Cerebellar cortex (tissue), 1 donor: ENCODE data around the gene BLNK.

Experiments used
- DNase-seq: peaks from one replicate; pipeline ENCODE4 v3.0.0-alpha.2; 2015; ENCODE audit warnings: low spot score

Gene BLNK

DNA sequence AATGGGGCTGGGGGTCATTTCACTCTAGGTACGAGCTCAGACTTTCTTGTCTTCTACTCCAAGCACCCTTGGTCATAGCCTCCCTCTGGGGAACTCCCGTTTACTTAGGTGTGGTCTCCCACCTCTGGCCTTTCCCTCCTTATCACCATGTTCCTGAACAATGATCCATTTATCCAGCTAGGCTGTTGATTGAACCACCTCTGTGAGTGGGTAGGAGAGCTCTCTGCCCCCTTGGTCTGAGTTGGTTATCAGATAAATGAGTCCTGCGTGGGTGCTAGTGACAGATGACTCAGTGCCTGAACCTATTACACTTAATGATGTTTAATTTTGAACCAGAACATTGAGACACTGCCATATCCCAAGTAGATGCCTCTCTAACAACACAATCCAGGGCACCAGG is 9.4 kb downstream of the BLNK start:
- no peak for DNase-seq

GRCh38 chr10:96261132-96261531 is 10.2 kb downstream of the BLNK start:
- no peak for DNase-seq

- no peak for DNase-seq
Measured at GRCh38 chr10:96260014-96260413, 11.4 kb downstream of the BLNK start.

GRCh38 chr10:96259150-96259549 is 12.2 kb downstream of the BLNK start:
- no peak for DNase-seq

GRCh38 chr10:96257944-96258343 is 13.4 kb downstream of the BLNK start:
- peak; percentile 59 for DNase-seq

DNA sequence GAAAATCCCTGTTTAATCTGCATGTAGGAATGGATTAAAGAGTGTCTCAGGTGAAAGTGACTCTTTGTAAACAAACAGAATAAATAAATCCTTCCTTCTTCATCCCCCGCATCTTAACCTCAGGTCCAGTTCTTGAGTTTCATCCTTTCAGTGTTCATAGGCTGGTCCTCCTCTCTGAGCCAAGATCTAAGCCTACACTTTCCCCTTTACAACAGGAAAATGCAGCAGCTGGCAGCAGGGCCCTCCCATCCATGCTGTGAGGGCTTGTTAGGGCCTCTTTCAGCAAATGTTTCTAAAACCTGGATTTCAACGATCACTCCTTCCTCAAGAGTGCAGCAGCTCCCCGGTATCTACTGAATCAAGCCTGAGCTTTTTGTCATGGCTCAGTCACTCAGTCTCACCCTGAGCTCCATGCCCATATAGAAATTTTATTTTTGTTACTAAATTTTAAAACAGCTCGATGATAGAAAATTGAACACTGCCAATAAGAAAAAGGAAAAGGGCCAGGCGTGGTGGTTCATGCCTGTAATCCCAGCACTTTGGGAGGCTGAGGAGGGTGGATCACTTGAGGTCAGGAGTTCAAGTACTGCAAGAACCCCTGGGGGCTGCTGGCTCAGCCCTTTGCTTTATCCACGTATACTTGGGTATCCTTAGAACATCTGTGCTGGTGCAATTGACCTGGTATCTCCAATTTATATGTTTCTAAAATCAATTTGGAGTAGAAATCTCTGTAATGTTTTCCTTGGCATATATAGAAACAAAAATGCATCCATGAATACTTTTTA is 15.6 kb downstream of the BLNK start:
- no peak for DNase-seq

GRCh38 chr10:96254976-96255375 is 16.4 kb downstream of the BLNK start:
- no peak for DNase-seq

- no peak for DNase-seq
Measured at GRCh38 chr10:96252730-96253129, 18.6 kb downstream of the BLNK start.

GRCh38 chr10:96250349-96250748 is 21.0 kb downstream of the BLNK start:
- no peak for DNase-seq

GRCh38 chr10:96249264-96249663 is 22.1 kb downstream of the BLNK start:
- DNase-seq = no peak

DNA sequence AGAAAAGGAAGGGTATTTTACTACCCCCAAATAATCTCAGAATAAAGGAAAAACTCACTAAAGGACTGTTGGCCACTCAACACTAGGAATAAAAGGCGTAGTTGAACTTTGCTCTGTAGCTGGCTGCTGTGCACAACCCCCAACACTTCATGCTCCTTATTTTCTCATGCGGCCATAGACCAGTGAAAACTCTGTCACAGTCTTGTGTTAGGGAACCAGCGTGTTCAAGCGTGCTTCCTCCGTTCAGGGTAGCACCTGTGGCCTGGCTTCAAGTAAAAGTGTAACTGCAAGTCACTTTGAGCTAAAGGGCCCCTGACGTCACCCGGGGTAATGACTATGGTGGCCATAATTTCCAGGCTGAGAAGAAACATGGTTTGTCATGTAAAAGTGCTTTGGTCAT is 27.0 kb downstream of the BLNK start:
- DNase-seq = no peak

GRCh38 chr10:96243296-96243695 is 28.1 kb downstream of the BLNK start:
- DNase-seq = no peak

DNA sequence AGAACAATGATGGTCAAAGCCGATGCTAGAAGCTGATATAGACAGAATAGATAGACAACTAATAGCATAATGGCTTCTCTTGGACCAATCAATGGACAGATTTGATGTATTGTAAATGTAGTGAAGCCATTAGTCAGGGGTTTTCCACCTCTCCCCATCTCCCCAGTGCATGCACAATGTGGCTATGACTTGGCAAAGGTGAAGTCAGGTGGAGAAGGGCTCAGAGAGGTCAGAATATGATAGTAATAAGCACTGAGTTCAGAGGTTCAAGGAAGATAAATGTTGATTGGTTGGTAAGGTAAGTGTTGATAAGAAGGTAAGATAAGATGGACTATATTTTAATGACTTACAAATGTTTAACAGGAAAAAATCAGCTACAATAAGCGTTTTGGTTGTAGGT is 28.5 kb downstream of the BLNK start:
- no peak for DNase-seq

DNA sequence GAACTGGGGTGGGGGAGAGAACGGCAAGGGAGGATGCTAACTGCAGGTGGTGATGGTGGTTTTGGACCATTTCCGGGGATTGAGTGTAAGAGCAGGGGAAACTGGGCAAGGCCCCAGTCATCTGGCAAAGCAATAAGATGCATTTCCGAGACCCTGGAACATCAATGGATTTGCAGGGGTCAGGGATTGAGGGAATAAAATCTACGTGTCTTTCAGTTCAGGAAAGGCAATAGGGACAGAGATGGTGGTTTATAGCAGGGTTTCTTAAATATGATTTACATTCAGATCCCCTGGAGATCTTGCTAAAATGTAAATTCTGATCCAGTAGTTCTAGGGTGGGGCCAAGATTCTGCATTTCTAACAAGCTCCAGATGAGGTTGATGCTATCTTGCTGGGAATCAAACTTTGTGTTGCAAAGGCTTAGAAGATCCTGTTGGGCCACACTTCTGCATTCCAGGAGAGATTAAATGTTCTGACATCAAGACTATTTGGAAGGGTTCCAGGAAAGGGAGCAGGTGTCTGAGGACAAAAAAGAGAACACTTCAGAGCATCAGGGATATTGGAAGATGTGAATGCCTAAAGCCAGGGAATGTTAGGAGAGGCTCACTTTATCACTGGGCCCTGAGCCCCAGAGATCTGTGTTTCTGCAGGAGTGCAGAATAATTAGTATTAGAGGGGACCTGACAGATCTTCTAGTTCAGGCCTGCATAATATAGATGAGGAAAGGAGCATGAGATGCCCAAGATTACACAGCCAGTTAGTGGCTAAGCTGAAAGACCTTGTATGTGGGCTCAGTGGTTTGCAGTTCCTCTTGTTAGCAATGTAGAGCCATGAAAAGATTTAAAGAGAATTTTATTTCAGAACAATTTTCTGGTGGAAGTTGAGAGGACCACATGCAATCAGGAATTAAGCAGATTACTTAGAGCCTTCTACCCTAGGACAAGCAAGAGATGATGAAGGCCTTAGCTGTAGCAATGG is 32.4 kb downstream of the BLNK start:
- DNase-seq = peak; percentile 5

- no peak for DNase-seq
Measured at GRCh38 chr10:96236876-96237275, 34.5 kb downstream of the BLNK start.

- no peak for DNase-seq
Measured at GRCh38 chr10:96236090-96236478, 35.3 kb downstream of the BLNK start.

- DNase-seq = no peak
Measured at GRCh38 chr10:96235326-96236089, 35.9 kb downstream of the BLNK start.

DNA sequence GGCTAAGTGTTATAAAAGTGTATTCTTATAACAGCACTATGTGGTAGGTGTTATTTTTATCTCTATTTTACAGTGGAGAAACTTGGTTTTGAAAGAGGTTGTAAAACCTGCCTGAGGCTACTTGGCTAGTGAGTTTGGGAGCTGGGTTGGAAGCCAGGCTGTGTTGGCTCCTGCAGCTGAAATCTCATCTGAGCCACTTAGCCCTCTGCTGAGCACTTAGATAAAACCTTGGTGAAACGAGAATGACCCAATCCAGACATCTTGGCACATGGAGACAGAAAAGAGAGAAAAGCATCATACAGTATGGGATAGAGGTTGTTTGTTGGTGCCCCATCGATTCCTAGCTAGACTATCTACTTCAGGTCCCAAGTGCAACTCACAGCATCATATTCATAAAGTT is 37.4 kb downstream of the BLNK start:
- DNase-seq = no peak

DNA sequence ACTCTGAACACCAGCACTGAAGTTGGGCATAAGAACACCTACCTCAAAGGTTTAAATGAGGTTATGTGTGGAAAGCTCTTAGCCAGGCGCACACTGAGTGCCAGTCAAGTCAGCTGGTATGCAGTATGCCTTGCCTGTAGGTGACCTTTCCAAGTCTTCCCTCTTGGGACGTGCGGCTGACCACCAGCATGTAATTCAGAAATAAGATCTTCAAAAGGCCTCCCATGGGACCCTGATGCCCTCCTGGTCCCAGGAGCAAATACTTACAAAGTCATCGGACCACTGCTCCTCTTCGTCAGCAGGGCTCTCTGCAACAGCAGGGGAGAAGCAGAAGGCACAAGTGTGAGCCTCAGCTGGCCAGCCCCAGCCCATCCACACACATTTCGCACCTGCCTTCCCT is 40.8 kb downstream of the BLNK start:
- DNase-seq = no peak

DNA sequence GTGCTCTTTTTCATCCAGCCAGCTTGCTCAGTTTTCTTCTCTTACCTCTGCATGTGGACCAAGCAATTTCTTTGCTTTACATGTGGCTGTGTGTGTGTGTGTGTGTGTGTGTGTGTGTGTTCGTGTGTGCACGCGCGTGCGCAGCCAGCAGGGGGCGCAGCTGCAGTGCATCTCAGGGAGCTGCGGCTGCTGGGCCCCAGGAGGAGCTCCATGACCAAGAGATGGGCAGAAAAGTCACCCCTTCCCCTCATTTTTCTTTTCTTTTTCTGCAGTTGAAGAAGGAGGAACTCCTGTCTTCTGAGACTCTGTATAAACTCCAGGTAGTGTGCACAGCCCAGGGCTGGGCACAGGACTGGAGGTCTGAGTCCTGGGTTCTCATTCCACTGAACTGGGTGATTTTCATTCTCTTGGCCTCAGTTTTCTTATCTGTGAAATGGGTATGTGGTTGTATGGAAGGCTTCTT is 41.8 kb downstream of the BLNK start:
- DNase-seq = peak; percentile 51

GRCh38 chr10:96228408-96228994 is 42.9 kb downstream of the BLNK start:
- no peak for DNase-seq

- no peak for DNase-seq
Measured at GRCh38 chr10:96227206-96227605, 44.2 kb downstream of the BLNK start.
